Activated CD4-positive, alpha-beta T cell treated with anti-CD3 and anti-CD28 coated beads for 1 hour (primary cell): ENCODE results near the gene COX6B1.
A peak's percentile ranks its signal among the peaks of the same experiment; 100 is the strongest.
"Not testable (repeated sequence)": the region's sequence is repeated elsewhere in the genome, so short reads cannot be mapped to it uniquely, and the experiment has no call there.

Experiments
- DNase-seq: peaks from one replicate; pipeline ENCODE4 v3.0.0-alpha.2; 2020

COX6B1 gene, protein sequence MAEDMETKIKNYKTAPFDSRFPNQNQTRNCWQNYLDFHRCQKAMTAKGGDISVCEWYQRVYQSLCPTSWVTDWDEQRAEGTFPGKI

DNA sequence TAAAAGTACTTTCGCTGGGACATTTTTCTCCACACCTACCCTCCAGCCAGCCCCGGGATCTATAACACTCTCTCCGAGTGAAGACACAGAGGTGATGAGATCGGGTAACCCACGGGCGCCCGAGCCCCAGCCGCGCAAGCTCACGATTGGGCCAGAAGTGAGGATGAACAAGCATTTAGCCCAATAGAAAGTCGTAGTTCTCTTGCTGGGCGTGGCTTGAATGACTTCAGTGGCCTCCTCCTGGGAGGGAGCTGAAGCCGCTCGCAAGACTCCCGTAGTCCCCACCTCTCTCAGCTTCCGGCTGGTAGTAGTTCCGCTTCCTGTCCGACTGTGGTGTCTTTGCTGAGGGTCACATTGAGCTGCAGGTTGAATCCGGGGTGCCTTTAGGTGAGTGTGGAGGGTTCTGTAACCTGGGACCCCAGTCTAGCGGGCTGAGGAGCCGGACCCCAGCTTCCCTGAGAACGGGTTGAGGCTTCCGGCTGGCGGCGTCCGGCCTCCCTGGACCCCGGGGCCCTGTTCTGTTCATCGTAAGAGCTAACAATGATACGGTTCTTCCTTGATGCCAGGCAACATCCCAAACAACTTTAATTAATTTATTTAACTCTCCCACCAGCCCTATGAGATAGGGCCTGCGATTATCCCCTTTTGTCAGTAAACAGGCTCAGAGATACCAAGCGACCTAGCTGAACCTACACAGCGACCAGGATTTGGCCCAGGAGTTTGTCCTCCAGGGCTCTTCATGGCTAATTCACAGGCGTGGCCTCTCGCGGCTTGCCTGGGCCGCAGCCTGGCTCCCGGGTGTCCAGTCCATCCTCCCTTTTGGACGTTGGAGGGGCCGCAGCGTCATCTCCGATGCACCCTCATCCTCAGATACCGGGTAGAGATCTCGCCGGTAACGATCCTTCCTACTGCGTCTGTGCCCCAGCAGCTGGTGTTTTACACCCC is at the start of gene COX6B1:
TSS of gene COX6B1 (plus strand) at position 307 of the 945 bp plus-strand sequence. CDS start 2,921 bp downstream, outside the sequence.
- DNase-seq = peak; percentile 83

DNA sequence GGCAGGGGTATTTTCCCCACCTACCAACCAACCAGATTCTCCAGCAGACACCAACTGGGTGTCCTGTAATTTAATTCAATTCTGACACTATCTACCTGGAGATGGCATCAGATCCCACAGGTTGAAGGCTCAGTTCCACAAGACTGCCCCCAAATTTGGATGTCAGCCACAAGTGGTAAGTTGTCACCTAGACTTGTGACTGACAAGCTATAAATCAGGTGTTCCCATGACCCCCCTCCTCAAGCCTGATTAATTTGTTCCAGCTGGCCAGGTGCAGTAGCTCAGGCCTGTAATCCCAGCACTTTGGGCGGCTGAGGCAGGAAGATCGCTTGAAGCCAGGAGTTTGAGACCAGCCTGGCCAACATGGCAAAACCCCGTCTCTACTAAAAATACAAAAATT is 46.2 kb upstream of the COX6B1 start:
- DNase-seq = no peak

DNA sequence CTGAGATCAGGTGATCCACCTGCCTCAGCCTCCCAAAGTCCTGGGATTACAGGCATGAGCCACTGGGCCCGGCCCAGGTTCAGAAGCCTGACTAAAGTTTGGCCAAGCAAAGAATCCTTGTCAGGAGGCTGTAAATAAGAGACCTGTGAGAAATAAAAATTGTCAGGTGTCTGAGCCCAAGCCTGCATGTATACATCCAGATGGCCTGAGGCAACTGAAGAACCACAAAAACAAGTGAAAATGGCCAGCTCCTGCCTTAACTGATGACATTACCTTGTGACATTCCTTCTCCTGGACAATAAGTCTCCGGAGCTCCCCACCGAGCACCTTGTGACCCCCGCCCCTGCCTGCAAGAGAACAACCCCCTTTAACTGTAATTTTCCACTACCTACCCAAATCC is 43.7 kb upstream of the COX6B1 start:
- DNase-seq = not testable (repeated sequence)

DNA sequence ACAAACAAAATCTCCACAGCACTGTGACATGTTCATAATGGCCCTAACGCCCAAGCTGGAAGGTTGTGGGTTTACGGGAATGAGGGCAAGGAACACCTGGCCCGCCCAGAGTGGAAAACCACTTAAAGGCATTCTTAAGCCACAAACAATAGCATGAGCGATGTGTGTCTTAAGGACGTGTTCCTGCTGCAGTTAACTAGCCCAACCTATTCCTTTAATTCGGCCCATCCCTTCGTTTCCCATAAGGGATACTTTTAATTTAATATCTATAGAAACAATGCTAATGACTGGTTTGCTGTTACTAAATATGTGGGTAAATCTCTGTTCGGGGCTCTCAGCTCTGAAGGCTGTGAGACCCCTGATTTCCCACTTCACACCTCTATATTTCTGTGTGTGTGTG is 41.0 kb upstream of the COX6B1 start:
- not testable (repeated sequence) for DNase-seq

DNA sequence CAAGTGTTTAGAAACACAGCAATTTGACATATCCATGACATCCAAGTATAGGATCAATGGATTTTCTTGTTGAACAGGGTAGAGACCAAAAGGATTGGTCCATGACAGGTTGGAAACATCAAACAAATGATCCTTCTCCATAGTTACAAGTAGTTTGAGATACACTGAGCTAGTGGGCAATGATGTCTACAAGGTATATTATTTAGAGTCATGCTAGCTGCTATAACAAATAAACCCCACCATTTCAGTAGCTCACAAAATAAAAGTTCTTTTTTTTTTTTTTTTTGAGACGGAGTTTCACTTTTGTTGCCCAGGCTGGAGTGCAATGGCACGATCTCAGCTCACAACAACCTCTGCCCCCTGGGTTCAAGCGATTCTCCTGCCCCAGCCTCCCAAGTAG is 40.5 kb upstream of the COX6B1 start:
- no peak for DNase-seq

DNA sequence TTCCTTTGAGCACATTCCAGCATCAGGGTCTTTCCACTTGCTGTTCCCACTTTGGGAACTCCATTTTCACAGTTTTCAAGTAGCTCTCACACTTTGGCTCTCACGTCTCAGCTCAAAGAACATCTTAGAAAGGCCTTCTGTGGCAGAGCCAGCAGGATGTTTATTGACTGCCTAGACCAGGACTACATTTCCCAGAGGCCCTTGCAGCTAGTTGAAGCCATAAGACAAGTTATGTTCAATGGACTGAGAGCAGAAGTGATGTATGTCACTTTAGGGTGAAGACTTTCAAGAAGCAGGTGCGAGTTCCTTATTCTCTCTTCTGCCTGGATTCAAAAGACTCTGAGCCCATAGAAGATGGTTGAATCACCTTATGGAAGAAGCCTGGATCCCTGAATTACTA is 39.9 kb upstream of the COX6B1 start:
- DNase-seq = no peak

DNA sequence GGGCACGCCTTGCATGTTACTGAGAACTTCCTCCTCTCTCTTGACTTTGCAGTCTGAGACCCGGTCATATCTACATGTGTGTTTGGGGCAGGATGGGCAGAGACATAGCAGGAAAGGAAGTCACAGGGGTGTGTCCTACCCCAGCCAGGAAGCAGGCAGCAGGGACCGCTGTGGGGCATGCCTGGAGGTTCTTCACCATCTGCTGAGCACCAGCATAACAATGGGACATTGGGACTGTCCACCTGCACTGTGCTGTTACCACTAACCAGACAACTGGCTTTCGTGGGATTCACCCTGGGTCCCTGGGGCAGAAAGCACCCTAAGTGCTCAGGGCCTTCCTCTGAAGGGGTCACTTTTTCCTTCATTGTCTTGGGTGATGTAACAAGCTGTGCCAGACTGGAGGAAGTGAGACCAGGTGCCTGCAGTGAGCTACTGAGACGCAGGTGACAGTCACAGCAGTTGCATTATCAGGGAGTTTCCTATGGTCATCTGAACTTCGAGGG is 38.2 kb upstream of the COX6B1 start:
- DNase-seq = no peak

DNA sequence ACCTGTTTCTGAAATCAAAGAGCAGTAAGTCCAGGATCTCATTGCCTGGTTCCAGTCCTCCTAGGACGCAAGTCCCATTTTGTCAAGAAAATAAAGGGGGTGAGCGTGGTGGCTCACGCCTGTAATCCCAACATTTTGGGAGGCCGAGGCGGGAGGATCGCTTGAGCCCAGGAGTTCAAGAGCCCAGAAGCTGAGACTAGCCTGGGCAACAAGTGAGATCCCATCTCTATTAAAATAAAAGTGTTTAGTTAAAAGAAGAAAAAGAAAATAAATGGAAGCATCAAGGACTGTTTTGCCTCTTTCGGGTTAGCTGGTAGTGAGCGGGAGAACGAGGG is 35.9 kb upstream of the COX6B1 start:
- no peak for DNase-seq

DNA sequence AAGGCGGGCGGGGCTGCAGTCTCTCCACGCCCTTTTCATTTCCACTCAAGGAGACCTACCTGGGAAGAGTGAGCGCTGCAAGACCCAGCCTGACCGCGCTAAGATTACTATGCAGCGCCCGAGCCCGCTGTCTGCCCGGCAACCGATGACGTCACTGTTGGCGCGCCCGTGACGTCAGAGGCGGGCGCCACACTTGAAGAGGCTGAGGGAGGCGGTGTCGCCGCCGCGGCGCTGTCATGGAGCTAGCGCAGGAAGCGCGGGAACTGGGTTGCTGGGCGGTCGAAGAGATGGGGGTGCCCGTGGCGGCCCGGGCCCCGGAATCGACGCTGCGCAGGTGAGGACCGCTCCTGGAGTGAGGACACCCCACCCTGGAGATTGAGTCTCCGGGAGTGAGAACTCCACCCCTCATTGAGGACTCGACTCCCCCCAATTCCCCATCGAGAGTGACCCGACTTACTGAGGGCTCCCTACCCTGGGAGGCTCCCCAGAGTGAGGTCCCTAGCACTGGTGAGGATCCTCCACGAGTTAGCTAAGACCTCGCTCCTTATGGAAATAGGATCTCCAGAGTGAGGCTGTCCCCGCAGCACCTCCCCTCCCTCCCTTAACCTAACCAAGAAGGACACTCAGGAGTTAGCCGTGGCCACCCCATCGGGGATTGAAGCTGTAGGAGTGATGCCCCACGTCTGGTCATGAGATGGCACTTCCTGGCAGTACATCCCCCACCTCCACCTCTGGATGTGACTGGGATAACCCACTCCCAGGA is 35.4 kb upstream of the COX6B1 start, which contains the start of gene HAUS5:
TSS of gene HAUS5 (plus strand) at position 177 of the 763 bp plus-strand sequence. CDS start at position 237, 60 bp downstream.
- DNase-seq = peak; percentile 94

DNA sequence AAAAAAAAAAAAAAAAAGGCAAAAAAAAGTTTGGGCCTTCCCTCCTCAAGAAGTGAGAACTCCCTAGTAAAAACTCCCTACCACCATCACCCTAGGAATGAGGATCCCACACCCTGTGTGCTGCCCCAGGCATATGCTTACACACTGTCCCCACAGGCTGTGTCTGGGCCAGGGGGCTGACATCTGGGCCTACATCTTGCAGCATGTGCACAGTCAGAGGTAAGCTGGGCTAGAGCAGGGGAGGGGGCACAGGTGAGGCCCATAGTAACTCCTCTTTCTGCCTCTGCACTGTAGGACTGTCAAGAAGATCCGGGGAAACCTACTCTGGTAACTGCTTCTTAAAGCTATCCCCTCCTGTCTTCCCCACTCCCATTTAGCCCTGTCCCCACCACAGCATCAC is 34.5 kb upstream of the COX6B1 start:
- DNase-seq = no peak

DNA sequence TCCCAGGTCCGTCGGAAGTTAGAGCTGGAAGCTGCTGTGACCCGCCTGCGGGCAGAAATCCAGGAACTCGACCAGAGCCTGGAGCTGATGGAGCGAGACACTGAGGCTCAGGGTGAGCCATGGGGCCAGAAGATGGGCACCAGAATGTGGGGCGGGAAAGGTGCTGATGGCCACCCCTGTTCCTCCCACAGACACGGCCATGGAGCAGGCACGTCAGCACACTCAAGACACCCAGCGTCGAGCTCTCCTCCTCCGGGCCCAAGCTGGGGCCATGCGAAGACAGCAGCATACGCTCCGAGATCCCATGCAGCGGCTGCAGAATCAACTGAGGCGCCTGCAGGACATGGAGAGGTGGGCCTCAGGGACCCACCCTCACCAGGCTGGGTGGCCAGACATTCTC is 33.1 kb upstream of the COX6B1 start:
- no peak for DNase-seq

DNA sequence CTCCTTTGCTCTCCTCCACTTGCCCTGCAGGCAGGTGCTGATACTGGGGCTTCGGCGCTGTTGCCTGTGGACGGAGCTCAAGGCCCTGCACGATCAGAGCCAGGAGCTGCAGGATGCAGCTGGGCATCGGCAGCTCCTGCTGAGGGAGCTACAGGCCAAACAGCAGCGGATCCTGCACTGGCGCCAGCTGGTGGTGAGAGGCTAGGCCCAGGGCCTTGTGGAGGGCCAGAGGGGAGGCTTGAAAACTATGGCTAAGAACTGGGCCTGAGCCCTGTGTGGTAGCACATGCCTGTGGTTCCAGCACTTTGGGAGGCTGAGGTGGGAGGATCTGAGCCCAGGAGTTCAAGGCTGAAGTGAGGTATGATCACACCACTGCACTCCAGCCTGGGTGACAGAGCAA is 29.3 kb upstream of the COX6B1 start:
- DNase-seq = no peak

DNA sequence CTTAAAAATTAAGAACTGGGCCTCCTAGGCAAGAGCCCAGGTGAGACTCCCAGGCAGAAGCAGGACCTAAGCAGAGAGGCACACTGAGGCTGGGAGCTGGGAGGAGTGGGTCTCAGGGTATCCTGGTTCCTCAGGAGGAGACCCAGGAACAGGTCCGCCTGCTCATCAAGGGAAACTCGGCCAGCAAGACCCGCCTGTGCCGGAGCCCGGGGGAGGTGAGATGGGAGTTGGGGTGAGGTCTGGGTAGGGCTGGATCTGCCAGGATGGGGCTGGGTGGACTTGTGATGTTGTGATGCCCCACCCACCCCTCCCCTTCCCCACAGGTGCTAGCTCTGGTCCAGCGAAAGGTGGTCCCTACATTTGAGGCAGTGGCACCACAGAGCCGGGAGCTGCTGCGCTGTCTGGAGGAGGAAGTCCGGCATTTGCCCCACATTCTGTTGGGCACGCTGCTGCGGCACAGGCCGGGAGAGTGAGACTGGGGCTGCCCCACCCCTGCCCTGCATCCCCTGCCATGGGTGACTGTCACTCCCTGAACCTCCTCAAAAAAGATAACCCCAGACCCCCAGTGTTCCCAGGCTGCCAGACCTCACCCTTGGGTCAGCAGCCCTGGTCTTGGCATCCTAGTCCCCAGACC is 28.7 kb upstream of the COX6B1 start:
- no peak for DNase-seq

DNA sequence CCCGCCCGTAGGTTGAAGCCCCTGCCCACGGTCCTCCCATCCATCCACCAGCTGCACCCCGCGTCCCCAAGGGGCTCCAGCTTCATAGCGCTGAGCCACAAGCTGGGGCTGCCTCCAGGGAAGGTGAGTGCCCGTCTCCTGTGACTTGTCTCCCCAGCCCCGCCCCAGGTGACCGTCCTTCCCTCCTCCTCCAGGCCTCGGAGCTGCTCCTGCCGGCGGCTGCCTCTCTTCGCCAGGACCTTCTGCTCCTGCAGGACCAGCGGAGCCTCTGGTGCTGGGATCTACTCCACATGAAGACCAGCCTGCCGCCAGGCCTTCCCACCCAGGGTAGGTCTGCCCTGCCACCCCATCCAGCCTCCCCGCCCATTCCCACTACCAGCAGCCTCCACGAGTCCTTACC is 28.1 kb upstream of the COX6B1 start:
- DNase-seq = no peak

DNA sequence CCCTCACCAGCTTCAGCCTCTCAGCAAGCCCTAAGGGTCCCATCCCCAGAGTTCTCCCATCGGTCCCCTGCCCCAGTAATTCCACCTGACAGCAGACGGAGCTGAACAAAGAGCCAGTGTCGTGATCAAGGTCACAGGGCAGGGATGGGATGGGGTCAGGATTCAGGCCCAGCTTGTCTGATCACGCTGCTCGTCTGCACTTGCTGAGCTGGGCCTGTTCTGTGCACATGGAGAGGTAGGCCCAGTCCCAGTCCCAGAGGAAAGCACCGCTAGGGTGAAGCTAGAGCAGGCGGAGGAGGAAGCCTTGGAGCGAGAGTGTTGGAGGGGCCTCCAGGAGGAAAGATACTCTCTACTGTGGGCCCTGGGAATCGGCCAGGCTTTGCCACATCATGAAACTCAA is 26.4 kb upstream of the COX6B1 start:
- DNase-seq = no peak

DNA sequence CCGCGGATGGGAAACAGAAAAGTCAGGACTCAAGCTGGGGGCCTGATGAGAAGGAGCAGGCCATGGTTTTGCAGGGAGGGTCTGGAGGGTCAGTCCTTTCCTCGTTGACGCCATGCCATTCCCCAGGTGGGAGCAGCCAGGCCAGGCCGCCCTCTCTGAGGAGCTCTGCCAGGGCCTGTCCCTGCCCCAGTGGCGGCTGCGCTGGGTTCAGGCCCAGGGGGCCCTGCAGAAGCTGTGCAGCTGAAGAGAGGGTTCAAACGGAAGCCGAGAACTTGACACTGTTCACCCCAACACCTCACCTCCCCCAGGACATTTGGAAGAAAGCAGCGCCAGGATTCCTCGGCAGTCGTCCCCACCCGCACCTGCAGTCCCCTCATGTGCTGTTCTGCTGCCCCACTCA is 25.4 kb upstream of the COX6B1 start:
- DNase-seq = no peak

DNA sequence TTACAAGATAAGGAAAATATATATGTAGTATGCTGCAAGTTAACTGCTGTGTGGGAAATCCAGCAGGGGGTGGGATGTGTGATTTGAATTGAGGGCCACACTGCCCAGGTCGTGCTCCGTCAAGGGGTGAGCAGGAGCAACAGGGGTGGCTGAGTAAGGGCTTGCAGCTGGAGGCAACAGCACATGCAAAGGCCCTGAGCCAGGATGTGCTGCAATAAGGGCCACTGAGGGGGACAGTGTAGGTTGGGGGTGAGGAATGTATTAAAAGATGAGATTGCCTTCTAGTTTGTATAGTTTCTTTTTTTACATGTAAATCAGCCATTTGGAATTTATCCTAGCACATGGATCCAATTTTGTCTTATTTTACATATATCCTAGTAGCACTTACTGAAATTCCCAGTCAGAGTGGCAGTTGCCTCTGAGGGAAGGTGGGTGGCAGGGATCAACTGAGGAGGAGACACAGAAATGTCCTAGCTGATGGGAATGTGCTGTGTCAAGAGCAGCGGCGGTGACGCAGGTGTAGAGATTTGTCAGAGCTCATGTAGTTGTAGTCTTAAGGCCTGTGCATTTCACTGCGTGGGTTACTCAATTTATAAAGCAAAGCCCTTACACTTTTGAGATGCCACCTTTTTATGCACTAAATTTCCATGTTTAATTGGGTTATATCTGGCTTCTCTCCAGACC is 24.7 kb upstream of the COX6B1 start:
- no peak for DNase-seq

DNA sequence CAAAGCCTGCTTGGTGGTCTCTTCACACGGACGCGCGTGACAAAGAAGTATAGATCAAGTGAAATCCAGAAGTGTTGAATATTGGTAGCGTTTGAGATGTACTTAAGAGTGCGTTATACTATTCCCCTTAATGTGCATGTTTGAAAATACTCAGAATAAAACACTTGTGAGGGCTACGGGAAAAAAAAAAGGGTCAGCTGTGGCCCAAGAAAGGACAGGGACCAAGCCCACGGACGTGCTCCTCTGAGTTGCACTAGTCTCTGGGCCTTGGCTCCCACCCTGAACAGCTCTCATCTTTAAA is 19.9 kb upstream of the COX6B1 start:
- no peak for DNase-seq

DNA sequence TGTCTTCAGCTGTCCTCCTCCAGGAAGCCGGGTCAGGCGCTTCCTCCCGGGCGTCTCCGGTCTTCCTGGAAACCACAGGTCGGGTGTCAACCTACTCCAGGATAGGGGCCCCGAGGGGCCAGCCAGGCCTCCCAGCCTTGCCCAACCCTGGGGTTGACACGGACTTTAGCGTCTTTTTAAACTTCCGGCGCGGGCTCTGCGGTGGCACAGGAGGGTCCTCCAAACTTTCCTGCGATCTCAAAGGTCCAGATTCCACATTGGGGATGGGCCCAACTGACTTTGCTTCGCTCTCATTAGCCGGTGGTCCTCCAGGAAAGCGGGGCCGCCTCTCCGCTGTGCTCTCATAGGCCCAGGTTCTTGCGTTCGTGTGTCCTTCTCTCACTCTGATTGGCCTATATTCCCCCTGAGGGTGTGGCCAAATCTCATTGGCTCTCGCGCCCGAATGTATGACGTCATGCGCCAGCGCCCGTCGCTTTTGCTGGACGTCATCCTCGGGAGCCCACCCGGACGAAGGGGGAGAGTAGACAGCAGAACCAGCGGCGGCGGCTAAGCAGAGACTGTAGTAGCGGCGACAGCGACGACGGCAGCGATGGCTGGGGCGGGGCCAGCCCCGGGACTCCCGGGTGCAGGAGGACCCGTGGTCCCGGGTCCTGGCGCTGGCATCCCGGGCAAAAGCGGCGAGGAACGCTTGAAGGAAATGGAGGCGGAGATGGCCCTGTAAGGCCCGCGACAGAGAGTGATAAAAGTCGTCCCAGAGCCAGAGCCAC is 19.4 kb upstream of the COX6B1 start, which contains the start of gene RBM42:
TSS of gene RBM42 (plus strand) at position 472 of the 767 bp plus-strand sequence. CDS start at position 590, 118 bp downstream.
- DNase-seq = peak; percentile 97

DNA sequence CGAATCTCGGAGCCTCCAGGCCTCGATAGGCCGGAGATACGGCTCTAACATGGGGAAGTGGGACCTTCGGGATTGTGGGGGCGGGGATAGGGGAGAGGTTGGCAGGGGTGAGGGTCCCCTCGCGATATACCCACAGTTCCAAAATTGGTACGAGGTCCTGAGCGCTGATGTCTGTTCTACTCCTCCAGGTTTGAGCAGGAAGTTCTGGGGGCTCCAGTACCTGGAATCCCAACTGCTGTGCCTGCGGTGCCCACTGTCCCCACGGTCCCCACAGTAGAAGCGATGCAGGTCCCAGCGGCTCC is 18.8 kb upstream of the COX6B1 start:
- DNase-seq = no peak

DNA sequence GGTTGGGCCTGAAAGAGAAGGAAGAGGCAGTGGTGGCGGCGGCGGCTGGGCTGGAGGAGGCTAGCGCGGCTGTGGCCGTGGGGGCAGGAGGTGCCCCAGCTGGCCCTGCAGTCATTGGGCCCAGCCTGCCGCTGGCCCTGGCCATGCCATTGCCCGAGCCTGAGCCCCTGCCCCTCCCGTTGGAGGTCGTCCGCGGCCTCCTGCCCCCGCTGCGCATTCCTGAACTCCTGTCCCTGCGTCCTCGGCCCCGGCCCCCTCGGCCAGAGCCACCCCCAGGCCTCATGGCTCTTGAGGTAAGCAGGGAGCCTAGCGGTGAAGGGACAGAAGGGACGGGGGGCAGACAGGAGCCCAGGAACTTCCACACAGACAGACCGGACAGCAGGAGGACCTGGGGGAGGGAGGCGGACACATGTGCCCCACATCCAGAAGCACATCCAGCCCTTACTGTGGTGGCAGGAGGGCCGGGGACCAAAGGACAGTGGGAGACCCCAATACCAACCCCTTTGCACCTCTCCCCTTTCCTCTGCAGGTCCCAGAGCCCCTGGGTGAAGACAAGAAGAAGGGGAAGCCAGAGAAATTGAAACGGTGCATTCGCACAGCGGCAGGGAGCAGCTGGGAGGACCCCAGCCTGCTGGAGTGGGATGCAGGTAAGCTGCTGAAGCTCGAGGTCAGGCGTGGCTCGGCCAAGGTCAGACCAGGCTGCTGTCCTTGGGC is 14.2 kb upstream of the COX6B1 start:
- DNase-seq = no peak
